ENCODE measurements around the gene LY6G5C.

Gene LY6G5C

DNA sequence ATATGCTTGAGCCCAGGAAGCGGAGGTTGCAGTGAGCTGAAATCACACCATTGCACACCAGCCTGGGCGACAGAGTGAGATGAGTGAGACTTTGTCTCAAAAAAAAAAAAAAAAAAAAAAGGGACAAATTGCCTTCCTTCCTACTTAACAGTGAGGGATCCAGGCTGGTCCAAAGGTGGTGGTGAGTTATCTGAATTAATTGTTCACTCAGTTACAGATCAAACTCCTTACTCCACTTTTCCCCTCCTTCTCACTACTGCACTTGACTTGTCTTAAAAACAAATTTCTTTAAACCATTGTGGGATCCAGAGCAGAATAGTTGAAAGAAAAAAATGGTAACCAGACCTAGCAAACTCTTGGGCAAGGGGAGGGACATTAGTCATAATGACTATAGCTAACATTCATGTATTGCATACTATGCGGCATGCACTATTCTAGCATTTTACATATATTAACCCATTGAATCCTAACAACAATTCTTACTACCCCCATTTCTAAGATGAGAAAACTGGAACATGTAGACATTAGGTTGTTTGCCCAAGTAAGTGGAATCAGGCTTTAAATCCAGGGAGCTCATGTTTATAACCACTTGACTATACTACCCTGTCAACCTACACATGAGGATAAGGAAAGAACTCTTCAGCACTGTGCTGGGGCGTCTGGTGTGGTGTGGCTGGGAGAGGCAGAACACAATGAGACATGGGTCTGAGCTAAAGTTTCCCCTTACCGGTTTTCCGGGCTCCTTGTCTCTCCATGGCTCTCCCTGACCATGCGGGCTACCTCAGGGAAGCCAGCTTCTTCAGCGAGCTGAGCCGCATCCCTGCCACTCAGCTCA is 17.5 kb downstream of the LY6G5C start:
- DNase-seq (ENCODE audit: low read depth in 2 of 3, low spot score in 2 of 3), result no peak

DNA sequence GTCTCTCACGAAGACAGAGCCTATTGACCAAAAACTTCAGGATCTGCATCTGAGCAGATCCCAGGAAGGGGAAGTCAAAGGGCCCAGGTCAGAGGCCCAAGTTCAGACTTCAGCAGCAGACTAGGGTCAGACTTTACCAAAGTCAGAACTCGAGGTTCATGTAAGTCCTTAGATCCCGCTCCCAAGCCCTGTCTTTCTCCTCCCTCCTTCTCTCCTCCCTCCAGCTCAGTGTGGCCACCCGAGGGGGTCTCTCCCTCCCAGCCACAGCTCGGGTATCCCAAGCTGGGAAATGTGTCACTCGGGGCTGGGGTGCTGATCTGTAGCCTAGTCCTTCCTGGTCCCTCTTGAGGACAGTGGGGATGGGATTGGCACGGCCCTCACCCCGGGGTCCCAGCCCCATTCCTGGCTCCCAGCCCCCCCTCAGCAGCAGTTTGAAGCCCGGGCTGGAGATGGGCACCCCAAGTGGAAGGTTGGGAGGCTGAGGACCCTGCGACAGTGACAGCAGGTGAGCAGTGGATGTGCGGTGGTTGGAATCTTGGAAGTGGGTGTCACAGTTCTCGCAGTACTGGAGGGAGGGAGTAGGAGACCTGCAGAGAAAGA is 18.6 kb downstream of the LY6G5C start:
- no peak for DNase-seq (ENCODE audit: low read depth in 2 of 3, low spot score in 2 of 3)

DNA sequence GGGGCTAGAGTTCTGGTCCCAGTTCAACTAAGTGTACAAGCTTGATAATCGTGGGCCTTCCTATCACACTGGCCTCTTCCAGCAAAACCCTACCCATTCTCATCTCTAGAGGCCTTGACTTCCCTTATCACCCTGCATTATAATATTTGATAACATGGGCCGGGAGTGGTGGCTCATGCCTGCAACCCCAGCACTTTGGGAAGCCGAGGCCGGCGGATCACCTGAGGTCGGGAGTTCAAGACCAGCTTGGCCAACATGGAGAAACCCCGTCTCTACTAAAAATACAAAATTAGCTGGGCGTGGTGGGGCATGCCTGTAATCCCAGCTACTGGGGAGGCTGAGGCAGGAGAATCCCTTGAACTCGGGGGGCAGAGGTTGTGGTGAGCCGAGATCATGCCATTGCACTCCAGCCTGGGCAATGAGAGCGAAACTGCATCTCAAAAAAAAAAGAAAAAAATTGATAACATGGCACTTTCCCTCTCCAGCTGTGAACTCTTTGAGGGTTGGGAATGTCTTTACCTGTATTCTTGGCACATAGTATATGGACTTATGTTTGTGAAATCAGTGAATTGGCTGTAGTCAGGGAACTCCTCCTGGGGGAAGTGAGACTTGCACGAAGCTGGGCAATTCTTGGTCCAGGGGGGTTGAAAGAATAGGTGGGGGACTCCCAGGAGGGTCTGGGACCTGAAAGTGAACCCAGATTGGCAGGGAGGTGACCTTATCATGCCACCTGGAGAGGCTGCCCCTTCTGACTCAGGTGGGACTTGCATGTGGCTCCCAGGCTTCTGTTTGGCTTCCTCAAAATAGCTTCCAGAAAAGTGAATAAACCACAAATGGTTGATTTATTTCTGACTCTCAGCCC is 19.4 kb downstream of the LY6G5C start:
- DNase-seq (ENCODE audit: low read depth in 2 of 3, low spot score in 2 of 3), result no peak

DNA sequence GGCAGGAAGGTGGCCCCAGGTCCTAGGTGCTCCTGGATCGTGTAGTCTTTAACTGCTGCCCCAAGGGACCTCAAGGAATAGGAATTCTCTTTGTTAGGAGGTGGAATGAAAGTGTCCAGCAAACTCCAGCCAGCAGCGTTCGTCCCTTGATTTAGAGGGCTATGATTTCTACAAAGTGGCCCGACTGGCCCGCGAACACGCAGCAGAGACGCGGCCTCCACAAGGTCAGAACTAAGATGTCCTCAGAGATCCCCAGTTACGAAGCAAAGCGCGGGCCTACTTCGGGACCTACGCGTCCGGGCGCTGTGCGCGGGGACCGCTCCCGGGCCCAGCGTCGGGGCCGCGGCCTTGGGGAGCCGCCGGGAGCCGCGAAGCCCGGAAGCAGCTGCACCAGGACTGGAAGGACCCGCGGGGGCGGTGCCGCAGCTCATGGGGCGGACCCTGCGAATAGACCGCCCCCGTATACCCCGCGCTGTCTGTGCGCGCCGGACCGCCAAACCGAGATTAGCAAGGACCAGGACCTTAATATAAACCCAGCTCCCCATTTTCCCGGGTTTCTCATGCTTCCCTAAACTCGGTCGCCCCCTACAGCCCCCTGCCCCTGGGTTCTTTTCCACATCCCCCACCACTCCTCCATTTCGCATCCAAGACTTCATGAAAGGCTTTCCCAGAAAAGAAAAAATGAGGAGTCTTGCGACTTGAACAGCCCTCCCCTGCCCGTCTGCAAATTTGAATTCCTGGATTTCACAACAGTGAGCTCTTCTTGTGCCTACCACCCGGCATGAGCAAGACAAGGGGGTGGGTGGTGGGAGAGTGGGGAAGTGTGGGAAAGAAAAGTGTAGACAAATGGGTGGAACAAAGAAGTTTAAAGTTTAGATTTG is 20.2 kb downstream of the LY6G5C start, which contains the start of gene C6orf47:
Gene C6orf47 (minus strand): TSS at position 398 of the 881 bp plus-strand sequence. CDS start 831 bp downstream, outside the sequence.
- peak in 2 of 3 experiments; percentile 62 to 64 for DNase-seq (ENCODE audit: low read depth in 2 of 3, low spot score in 2 of 3)

DNA sequence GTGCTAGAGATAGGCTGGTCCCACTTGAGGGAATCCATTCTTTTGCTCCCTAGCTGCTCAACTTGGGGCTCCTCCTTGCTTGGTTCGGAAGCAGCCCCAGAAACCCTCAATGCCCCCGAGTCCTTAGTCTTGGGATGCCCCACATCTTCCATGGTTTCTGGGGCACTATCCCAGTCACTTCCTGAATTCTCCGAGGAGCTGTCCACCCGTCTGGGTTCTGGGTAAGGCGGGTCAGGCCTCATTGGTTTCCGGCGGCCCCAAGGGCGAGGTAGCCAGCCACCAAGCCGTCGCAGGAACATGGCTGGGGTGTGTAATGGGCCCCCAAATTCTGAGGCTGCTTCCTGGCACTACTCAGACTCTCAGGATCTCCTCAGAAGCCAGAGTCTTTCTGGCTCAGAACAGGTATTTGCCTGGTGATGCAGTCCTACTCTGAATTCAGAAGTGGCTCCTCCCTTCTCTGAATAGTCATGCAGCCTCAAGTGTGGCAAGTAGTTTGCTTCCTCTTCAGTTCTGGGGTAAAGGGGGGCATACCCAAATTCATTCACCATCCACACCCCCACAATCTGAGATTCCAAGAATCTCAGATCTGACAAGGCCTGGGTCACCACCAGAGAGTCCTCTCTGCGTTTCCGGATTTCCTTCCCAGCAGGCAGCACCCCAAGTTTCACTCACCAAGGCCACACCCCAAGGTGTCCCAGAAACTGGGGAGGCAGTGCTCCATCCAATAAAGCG is 21.1 kb downstream of the LY6G5C start:
- DNase-seq (ENCODE audit: low read depth in 2 of 3, low spot score in 2 of 3), result no peak

DNA sequence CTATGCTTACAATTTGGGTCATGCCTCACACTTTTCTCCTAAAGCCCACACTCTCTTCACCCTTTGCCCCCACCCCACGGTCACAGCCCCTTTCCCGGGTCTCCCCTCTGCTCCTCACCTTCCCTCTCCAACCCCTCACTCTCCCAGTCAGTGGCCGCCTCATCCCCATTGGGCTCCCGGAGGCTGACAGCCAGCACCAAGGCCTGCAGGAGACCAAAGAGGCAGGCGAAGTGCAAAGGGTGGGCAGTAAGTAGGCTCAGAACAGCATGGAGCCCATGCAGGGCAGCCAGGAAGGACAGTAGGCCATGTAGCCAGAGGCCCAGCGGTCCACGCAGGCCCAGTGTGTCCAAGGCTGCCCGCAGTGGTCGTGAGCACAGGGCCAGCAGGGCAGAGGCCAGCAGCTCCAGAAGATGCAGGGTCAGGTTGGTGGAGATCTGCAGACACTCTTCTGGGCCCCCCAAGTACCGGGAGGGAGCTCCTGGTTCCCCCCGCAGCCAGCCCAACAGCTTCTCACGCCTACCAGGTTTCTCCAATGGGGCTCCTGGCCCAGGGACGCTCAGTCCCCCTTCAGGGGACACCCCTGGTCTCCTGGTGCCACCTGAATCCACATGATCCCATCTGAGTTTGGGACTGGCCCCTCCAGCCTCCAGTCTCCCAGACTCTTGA is 21.8 kb downstream of the LY6G5C start:
- no peak for DNase-seq (ENCODE audit: low read depth in 2 of 3, low spot score in 2 of 3)

DNA sequence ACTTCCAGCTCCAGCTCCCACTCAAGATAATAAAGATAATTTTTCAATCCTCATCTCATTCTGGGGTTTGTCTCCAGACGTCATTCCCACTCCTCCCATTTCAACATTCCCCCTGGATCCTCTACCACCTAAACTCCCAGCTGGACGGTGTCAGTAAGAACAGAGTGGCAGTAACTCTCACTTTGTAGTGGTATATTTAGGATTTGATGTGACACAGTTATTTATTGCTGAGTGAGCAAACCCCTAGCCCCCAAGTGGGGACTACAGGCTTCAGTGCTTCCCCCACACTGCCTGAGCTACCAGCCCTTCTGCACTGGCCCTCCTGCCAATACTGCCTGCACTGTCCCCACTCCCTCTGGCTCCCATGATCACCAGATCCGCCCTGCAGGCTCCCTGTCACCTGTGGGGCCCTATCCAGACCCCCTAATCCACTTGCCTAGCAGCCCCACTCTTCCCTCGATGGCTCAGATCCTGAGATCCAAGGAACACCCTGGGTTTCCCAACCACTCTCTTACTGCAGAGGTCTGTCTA is 22.6 kb downstream of the LY6G5C start:
- no peak for DNase-seq (ENCODE audit: low read depth in 2 of 3, low spot score in 2 of 3)

DNA sequence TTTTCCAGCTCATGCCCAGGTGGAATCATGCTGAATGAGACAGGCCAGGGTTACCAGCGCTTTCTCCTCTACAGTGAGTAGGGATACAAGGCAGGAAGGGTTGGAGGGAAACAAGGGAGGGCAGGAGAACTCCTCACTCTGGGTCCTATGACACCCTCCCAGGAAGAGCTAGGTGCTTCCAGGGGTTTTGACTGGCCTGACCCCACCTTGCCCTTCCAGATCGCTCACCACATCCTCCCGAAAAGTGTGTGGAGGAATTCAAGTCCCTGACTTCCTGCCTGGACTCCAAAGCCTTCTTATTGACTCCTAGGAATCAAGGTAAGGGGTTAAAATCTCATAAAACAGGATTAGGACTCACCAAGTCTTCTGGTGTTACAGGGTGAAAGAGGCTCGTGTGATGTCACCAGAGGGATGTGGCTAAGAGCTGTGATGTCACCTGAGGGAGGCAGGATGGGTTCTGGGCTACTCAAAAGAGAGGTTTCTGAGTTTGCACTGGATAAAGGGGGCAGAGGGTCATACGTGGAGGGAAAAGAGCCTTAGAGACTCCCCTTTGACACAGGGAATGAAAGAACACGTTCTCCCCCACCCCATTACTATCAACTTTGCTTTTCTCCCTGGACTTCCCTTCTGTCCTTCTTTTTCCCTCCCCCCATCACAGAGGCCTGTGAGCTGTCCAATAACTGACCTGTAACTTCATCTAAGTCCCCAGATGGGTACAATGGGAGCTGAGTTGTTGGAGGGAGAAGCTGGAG is 23.3 kb downstream of the LY6G5C start:
- DNase-seq (ENCODE audit: low read depth in 2 of 3, low spot score in 2 of 3), result no peak

DNA sequence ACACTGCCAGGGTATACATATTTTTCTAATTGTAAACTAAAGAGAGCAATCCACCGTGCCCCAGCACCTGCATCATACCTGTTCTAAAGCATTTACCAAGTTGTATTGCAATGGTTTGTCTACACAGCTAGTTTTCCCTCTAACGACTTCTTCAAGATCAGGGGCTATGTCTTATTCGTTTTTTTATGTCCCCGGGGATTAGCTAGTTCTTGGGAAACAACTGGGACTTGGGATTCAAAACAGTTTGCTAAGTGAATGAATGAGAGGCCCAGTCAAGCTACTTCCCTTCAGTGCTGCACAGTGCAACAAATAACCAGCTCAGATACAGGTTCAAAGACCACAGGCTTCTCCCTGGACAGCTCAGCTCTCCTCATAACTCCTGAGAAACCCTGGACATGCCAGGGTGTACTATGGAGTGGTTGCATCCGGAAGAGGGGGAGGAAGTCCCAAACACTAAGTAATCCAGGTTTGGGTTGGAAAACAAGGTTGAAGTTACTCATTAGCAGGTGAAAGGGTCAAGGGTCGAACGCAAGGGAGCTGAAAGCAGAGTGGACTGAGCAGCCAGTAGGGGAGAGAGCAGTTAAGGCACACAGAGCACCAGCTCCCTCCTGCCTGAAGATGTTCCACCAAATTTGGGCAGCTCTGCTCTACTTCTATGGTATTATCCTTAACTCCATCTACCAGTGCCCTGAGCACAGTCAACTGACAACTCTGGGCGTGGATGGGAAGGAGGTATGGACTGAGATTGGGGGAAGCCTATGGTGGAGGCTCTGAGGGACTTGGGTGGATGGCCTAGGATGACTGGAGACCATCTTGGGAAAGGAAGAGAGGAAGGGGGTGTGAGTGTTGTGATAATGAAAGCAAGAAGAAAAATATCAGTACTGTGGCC is 25.3 kb downstream of the LY6G5C start, which contains the start of gene APOM:
Gene APOM (plus strand): TSS at position 546 of the 889 bp plus-strand sequence. CDS start 73 bp downstream, at position 619.
- DNase-seq (ENCODE audit: low read depth in 2 of 3, low spot score in 2 of 3), result no peak

DNA sequence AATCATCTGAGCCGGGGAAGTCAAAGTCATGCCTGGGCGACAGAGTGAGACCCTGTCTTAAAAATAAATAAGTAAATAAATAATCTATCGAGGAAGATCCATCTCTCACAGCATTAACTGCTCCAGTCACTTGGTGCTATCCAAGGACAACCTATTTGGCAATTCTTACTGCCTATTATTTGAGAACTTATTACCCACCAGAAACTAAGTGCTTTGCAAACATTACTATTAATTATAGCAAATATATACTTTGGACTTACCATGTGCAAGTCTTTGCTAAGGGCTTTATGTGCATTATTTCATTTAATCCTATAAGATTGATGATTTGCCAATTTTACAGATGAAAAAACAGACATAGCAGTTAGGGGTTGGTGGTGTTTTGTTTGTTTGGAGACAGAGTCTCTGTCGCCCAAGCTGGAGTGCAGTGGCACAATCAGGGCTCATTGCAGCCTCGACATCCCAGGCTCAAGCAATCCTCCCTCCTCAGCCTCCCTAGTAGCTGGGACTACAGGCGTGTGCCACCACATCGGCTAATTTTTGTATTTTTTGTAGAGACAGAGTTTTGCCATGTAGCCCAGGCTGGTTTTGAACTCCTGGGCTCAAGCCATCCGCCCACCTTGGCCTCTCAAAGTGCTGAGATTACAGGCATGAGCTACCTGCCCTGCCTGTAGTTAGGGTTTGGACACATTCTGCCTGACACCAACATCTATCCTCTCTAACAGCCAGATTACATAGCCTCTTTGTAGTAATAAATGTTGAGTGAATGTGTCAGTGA is 26.1 kb downstream of the LY6G5C start:
- no peak for DNase-seq (ENCODE audit: low read depth in 2 of 3, low spot score in 2 of 3)

DNA sequence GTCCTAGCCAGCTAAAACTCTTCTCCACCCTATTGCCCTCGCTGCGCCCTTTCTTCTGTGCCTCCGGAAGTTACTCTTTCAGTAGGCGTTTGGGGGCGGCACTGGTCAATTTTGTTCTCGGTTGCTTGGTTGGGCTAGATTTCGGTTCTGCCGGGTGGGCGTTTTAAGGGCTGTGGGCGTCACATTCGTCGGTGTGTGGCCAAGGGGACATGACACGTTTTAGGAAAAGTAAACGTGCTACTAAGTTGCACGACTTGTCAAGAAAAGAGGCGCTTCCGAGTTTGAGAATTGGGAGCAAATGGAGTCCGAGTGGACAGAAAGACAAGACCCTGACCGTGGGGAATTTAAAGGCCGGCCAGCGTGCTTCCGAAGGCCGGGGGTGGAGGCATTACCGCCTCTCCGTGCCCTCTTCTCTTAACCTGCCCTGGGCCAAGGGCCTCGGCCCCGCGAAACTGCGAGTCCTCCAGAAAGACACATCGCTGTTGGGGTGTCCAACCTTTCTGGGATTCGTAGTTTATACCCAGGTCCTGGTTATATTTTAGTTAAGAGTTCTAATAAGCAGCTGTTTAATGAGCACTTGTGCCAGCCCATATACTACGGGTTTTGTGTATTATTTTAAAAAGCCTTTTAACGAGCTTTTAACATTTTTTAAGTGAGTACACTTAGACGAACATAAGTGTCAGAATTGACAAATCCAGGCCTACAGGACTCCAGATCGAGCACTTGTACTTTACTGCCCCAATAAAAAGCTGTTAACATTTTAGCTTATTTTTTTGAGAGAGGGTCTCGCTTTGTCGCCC is 27.7 kb downstream of the LY6G5C start:
- DNase-seq (ENCODE audit: low read depth in 2 of 3, low spot score in 2 of 3), result no peak

DNA sequence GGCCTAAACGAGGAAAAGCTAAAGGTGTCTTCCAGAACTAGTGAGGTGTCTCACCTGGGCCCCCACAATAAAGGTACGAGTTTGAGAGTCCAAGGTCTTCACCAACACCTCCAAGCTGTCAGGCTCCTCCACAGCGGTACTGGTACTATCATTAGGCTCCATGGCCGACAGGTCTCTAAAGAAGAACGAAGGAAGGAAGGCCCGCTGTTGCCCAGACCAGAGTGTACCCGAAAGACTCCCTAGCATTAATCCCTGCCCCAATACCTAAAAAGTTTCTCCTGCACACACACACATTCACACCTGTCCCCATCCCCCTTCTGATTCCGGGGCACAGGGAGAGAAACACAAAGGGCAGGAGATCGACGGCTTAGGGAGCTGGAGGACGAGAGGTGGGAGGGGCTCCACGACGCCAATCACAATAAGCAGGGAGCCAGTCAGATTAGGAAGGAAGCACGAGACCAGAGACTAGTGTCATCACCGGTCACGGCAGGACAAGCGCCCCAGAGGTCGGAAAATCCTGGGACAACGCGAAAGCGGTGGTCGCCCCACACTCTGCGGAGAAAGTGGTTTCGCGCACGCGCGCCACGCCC is 29.2 kb downstream of the LY6G5C start:
- DNase-seq (ENCODE audit: low read depth in 2 of 3, low spot score in 2 of 3), result no peak

DNA sequence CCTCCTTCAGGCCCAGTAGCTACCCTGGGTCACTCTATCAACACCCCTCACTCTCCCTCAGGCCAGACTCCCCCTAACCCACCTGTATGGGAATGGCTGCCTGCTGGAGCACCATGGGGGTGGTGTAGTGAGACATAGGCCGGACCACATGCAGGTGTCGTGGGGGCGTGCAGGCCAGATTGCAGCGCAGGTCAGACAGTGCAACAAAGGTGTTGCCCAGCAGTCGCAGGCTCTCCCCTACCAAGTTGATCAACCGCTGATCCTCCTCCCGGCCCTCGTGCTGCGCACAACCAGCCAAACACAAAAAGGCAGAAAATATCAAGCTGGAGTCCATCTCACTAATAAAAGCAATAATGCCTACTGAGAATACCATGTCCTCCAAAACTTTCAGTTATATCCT is 35.5 kb downstream of the LY6G5C start:
- no peak for DNase-seq (ENCODE audit: low read depth in 2 of 3, low spot score in 2 of 3)

DNA sequence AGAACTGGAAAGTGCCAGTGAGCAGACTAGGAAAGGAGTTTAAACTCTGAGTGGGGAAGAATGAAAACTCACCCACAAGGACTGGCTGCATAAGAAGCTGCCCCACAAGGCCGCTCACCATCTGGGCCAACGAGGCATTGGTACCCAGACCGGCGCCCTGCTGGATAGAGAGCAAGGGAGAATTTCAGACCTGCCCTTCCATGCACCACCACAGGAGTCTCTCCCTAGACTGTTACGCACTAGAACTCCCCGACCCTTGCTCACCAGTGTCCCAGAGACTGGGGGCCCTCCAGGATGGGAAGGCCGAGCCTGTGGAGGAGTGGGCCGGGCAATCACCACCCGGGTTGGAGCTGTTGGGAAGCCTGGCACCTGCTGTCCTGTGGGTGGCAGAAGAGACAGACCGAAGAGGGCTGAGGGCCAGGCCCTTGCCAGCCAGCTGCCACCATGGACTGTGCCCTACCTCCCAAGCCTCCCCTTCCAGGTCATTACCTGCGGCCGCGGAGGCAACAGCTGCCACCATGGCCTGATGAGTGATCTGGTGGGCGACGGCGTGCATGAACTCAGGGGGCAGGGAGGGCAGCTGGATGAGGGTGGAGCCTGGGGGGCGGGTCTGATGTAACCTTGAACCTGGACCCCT is 36.9 kb downstream of the LY6G5C start:
- DNase-seq (ENCODE audit: low read depth in 2 of 3, low spot score in 2 of 3), result no peak
